Measurements from ENCODE around the gene DNAJC15.
A peak's percentile ranks its signal among the peaks of the same experiment; 100 is the strongest.

DNAJC15 gene

DNA sequence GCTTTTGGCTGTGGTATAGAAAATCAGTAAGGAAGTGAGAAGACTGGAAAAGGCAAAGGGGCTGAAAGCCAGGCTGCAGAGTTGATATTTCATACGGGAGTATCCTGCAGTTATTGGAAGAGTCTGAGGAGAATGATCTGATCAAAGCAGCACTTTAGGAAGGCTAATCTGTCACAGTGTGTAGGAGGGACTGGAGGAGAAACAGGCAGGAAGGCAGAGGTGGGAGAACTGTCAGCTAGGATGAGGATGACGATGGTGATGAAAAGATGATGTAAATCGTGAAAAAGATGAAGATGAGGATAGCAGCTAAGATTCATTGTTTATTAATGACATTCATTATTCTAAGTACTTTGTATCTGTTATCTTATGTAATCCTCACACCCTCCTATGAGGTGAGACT is 123.0 kb downstream of the DNAJC15 start:
- TF ChIP-seq ZFHX2 (tag by site-specific recombination; conservative IDR thresholded peaks at IDR 0.05) (peak; percentile 72), IKZF3 (tag by site-specific recombination; IDR thresholded peaks at IDR 0.05) (no peak), EGR2 (tag by site-specific recombination; IDR thresholded peaks at IDR 0.05; ENCODE audit: low read depth) (peak; percentile 72)
- TF ChIP-seq, protein P1, sequence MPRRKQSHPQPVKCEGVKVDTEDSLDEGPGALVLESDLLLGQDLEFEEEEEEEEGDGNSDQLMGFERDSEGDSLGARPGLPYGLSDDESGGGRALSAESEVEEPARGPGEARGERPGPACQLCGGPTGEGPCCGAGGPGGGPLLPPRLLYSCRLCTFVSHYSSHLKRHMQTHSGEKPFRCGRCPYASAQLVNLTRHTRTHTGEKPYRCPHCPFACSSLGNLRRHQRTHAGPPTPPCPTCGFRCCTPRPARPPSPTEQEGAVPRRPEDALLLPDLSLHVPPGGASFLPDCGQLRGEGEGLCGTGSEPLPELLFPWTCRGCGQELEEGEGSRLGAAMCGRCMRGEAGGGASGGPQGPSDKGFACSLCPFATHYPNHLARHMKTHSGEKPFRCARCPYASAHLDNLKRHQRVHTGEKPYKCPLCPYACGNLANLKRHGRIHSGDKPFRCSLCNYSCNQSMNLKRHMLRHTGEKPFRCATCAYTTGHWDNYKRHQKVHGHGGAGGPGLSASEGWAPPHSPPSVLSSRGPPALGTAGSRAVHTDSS (tag by site-specific recombination; IDR thresholded peaks at IDR 0.05): 0 out of 2 replicates have a peak, but pooled peaks have one; percentile 50
- Histone ChIP-seq H3K9me3 (ENCODE audit: control insufficient read depth, insufficient read depth, low read depth, low read length) (no peaks in the 10 kb centered on the region), H3K4me1 (ENCODE audit: control insufficient read depth, insufficient read depth, low read length) (no peaks in the 10 kb centered on the region), H3K36me3 (ENCODE audit: control insufficient read depth in 2 of 2, insufficient read depth in 1 of 2, low read length in 2 of 2) (no peaks in the 10 kb centered on the region), H3K4me3 (ENCODE audit: low read depth, low read length) (no peak overlapping the region), H3K27ac (ENCODE audit: extremely low read depth, low read depth, low read length) (no peak overlapping the region)
- POLR2A ChIA-PET: no interaction called here
- CTCF ChIA-PET: no interaction called here

DNA sequence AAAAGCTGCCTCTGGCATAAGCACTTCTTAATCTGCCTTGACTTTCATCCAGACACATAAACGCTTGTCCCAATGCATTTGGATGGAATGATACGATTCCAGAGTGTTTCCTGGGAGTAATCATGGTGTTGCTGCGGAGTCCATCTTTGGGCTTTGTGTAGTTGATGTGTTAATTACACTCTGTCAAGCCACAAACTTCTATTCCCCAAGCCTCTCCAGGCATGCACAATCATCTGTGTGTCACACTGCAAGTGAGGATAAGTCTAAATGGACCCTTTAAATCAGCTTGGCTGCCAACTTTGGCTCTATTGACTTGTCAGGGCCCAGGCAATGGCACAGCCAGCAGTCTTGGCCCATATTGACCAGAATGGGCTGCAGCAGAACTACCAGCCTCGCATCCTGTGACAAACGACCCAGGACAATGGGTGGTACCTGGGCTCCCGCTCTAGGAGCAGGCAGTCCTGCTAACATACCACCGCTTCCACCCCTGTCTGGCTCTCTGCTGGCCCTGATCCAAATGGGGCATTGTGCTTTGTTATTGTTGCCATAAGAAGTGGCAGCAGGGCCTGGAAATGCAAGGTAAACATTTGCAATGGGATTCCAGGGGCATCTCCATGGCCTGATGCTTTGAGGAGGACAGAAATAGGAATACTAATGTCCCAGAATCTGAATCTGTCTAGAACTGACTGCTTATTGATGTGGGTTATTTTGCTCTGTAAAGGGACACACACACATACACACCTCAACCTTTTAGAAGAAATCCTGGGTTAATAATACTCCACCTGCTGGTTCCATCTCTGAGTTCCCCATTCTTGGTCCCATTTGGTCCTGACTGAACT is 127.2 kb downstream of the DNAJC15 start:
- ChIA-PET CTCF (no interaction called here), POLR2A (no interaction called here)
- TF ChIP-seq TCF7L2 (IDR thresholded peaks at IDR 0.05; ENCODE audit: borderline replicate concordance, low read depth, low read length) (no peak), SETDB1 (IDR thresholded peaks at IDR 0.05; ENCODE audit: insufficient read length, low read length) (no peak), ZBTB21 (tag by site-specific recombination; IDR thresholded peaks at IDR 0.05) (no peak), KLF9 (tag by site-specific recombination; IDR thresholded peaks at IDR 0.05; ENCODE audit: low read depth) (no peak), ZNF146 (tag by site-specific recombination; IDR thresholded peaks at IDR 0.05) (no peak), ZNF521 (tag by site-specific recombination; IDR thresholded peaks at IDR 0.05) (no peak), ZNF621 (tag by site-specific recombination; IDR thresholded peaks at IDR 0.05) (no peak), ZXDB (tag by site-specific recombination; IDR thresholded peaks at IDR 0.05) (no peak), RBAK (tag by site-specific recombination; IDR thresholded peaks at IDR 0.05) (no peak)
- TF ChIP-seq, protein P1 (tag by site-specific recombination; IDR thresholded peaks at IDR 0.05): no peak
- TF ChIP-seq, protein P2, sequence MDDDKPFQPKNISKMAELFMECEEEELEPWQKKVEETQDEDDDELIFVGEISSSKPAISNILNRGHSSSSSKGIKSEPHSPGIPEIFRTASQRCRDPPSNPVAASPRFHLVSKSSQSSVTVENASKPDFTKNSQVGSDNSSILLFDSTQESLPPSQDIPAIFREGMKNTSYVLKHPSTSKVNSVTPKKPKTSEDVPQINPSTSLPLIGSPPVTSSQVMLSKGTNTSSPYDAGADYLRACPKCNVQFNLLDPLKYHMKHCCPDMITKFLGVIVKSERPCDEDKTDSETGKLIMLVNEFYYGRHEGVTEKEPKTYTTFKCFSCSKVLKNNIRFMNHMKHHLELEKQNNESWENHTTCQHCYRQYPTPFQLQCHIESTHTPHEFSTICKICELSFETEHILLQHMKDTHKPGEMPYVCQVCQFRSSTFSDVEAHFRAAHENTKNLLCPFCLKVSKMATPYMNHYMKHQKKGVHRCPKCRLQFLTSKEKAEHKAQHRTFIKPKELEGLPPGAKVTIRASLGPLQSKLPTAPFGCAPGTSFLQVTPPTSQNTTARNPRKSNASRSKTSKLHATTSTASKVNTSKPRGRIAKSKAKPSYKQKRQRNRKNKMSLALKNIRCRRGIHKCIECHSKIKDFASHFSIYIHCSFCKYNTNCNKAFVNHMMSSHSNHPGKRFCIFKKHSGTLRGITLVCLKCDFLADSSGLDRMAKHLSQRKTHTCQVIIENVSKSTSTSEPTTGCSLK (tag by site-specific recombination; IDR thresholded peaks at IDR 0.05): no peak
- TF ChIP-seq, protein P3, sequence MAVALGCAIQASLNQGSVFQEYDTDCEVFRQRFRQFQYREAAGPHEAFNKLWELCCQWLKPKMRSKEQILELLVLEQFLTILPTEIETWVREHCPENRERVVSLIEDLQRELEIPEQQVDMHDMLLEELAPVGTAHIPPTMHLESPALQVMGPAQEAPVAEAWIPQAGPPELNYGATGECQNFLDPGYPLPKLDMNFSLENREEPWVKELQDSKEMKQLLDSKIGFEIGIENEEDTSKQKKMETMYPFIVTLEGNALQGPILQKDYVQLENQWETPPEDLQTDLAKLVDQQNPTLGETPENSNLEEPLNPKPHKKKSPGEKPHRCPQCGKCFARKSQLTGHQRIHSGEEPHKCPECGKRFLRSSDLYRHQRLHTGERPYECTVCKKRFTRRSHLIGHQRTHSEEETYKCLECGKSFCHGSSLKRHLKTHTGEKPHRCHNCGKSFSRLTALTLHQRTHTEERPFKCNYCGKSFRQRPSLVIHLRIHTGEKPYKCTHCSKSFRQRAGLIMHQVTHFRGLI (tag by site-specific recombination; IDR thresholded peaks at IDR 0.05): no peak
- H3K4me3 ChIP-seq (ENCODE audit: low read depth, low read length): no peak overlapping the region
- H3K4me1 ChIP-seq (ENCODE audit: control insufficient read depth, insufficient read depth, low read length): no peaks in the 10 kb centered on the region
- H3K36me3 ChIP-seq (ENCODE audit: control insufficient read depth in 2 of 2, insufficient read depth in 1 of 2, low read length in 2 of 2): no peaks in the 10 kb centered on the region
- no peak overlapping the region for H3K27ac ChIP-seq (ENCODE audit: extremely low read depth, low read depth, low read length)
- H3K9me3 ChIP-seq (ENCODE audit: control insufficient read depth, insufficient read depth, low read depth, low read length): no peaks in the 10 kb centered on the region

Data from HEK293 (cell line).